Measurements from ENCODE around the gene GOLGA6L10.
A peak's percentile ranks its signal among the peaks of the same experiment; 100 is the strongest.
"Not testable (repeated sequence)": the region's sequence is repeated elsewhere in the genome, so short reads cannot be mapped to it uniquely, and the experiment has no call there.

The GOLGA6L10 gene
- total RNA-seq: 0.35 to 1.2 reads per million in 2 donors

DNA sequence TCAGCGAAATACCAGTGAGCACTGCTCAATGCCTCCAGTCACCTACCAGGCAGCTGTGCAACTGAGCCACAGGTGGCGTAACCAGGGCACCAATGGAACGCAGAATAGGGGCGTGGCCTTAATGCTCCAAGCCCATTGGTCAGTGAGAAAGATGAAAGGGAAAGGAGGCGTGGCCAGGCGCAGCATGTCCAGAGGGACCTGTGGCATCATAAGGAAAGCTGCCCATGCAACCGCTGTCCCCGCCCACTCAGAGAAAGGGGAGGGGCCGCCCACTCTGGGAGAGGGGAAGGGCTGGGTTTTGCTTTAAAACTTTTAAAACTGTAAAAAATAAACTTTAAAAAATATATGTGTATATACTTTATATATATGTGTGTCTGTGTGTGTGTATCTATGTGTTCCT is at the start of gene GOLGA6L10:
Gene GOLGA6L10 (minus strand): TSS at position 101 of the 400 bp plus-strand sequence. CDS start 100 bp downstream, at position 1.
- DNase-seq: not testable (repeated sequence)

DNA sequence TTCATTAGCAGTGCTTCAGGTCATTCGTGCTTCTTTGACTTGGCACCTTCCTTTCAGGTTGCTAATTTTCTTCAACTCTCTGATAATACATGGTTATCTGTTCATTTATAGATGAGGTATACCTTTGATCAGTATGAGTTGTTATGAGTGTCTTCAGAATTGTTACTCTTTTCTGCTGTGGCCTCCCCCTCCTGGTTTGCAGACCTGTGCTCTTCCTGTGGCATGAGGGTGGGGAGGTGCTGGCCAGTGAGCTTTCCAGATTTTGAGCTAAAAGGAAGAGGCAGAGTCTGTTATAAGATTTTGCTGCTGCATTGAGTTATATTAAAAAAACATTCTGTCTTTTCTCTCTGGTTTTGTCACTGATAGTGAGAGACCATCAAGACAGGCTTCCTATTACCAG is 49.5 kb upstream of the GOLGA6L10 start:
- no peak for DNase-seq

GRCh38 chr15:82397817-82398216 is 48.5 kb upstream of the GOLGA6L10 start:
- no peak for DNase-seq

DNA sequence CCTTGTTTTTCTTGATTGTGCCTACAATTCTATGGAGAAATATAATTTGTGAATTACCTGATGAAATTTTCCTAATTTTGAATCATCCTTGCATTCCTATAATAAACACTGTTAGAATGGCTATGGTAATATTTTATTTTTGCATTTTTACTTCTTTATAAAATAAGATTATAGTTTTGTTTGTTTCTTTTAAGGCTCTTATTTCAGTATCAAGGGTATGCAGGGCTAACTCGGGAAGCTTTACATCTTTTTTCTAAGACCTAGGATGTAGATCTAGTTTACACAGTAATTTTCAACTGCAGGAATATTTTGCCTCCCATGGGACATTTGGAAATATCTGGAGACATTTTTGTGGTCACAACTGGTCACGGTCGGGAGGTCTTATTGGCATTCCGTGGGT is 46.5 kb upstream of the GOLGA6L10 start:
- not testable (repeated sequence) for DNase-seq

DNA sequence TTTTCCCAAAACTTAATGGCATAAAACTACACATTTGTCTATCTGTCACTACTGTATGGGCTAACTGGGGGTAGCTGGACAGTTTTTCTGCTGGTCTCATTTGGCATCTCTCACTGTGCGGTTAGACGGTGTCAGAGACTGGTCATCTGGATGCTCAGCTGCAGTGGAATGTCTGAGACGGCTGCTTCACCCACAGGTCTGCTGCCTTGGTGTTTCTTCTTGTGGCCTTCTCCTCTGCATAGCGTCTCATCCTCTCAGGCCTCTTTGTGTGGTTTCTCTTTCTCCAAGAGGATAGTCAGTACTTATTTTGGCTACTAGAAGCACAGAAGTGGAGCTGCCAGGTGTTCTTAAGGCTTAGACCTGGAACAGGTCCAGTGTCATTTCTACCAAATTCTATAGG is 44.4 kb upstream of the GOLGA6L10 start:
- no peak for DNase-seq

DNA sequence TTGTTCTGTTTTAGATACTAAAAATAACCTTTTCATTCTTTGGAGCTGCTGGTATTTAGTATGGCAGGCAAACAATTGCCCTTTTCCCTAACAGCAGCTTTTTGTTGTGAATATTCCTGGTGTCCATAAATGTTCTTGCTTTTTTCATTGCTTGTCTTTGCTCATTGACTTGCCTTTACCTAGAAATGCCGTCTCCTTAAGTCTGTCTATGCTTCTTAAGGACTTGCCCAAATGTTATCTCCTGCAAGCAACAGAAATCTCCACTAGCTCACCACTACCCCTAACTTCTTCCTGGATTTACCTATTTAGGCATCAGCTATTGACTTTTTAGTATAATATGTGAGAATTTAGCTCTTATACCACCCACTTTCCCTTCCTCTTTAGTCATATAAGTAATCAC is 42.8 kb upstream of the GOLGA6L10 start:
- not testable (repeated sequence) for DNase-seq

GRCh38 chr15:82390152-82390551 is 40.9 kb upstream of the GOLGA6L10 start:
- not testable (repeated sequence) for DNase-seq

DNA sequence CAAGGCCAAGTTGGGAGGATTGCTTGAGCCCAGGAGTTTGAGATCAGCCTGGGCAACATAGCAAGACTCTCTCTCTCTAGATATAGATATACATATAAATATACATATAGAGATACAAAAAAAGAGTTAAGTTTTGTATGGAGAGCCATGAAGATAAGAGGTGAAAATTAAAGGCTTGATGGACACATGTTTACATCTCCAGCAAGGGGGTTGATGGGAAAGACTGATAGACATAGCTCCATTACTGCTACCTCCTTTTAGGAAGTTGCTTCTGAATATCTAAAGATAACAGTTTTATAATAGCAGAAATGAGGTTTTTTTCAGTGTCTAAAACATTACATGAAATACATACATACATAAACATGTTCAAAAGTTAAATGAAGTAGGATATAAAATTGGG is 37.9 kb upstream of the GOLGA6L10 start:
- DNase-seq: not testable (repeated sequence)

- DNase-seq: not testable (repeated sequence)
Observed at GRCh38 chr15:82381330-82381955, 32.2 kb upstream of the GOLGA6L10 start.

- not testable (repeated sequence) for DNase-seq
Observed at GRCh38 chr15:82379552-82379951, 30.3 kb upstream of the GOLGA6L10 start.

GRCh38 chr15:82373661-82374060 is 24.4 kb upstream of the GOLGA6L10 start:
- DNase-seq: not testable (repeated sequence)

DNA sequence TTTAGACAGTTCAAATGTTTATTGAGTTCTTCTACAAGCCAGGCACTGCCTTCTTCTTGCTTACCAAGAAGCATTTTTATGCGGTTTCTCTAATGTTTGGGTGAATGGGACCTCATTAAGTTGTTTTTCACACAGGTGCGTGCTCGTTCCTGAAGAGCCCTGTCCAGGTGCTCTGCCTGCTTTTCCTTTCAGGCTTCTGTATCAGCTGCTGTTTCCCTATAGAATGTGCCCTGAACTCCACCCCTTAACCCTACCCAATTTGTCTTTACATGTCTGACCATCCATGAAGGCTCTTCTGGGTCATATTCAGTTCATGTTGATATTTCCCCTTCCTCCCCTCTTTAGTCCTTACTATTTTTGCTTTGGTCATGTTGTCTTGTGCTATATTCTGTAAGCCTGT is 22.4 kb upstream of the GOLGA6L10 start:
- DNase-seq: no peak

GRCh38 chr15:82367790-82368189 is 18.5 kb upstream of the GOLGA6L10 start:
- DNase-seq: not testable (repeated sequence)

DNA sequence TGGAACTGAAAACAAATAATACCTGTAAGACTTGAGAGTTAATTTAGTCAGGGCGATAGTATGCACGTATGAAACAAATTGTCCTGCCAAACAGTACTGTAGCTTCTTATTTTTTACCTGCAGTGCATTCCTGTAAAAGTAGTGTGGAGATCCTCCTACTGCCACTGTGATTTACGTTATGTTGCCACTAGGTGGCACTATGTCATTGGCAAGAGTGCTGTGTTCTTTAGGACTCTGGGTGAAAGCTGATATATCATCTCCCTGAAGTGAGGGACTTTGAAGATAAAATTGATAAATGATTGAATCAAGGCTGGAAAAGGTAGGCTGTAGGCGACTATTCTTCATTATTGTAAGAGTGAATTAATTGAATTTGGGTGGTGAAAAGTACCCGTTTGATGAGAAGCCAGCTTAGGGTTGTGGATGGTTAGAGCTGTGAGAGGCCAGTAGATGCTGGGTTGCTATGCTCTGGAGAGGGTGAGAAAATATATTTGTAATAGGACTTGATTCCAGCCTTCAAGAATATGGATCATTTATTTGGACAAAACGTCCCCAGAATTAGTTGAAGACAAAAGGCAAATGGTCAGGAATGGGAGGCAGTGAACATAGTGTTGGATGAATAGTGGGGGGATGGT is 16.5 kb upstream of the GOLGA6L10 start:
- peak; percentile 4 for DNase-seq

DNA sequence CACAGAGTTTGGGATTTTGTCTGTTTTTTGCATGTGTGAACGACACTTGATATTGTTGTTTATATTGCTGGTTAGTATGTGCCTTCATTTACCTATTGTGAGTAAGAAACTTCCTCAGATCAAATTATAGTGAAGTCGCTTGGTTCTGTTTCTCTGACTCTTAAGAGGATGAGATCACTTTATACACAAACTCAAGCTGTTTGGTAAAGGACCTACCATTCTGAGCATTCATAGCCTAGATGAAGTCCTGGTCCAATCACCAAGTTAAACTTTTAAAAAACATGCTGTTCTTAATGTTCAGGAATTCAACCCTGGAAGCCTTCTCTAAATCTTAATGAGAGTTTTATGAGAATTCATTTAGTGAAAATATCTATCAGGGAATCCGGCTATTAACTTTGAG is 15.3 kb upstream of the GOLGA6L10 start:
- DNase-seq: not testable (repeated sequence)

DNA sequence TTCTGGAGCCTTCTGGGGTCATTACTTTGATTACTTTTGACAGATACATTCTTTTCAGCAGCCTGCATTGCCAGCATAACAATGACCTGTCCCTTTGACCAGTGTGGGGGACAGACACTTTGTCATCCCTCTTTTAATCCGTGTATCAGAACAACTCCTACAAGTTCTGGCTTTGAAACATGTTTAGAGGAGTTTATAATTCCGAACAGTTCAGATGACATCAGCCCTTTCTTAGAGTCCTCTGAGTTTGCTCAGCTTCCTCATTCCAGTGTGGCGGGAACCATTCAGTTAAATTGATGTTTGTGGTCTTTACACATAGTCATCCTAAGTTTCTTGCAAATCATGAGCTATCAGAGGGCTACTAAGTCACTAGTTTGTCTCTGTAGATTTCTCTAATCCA is 13.5 kb upstream of the GOLGA6L10 start:
- DNase-seq: not testable (repeated sequence)

GRCh38 chr15:82360618-82361017 is 11.3 kb upstream of the GOLGA6L10 start:
- not testable (repeated sequence) for DNase-seq

GRCh38 chr15:82355055-82355454 is 5.8 kb upstream of the GOLGA6L10 start:
- DNase-seq: not testable (repeated sequence)

GRCh38 chr15:82354546-82354945 is 5.3 kb upstream of the GOLGA6L10 start:
- not testable (repeated sequence) for DNase-seq

DNA sequence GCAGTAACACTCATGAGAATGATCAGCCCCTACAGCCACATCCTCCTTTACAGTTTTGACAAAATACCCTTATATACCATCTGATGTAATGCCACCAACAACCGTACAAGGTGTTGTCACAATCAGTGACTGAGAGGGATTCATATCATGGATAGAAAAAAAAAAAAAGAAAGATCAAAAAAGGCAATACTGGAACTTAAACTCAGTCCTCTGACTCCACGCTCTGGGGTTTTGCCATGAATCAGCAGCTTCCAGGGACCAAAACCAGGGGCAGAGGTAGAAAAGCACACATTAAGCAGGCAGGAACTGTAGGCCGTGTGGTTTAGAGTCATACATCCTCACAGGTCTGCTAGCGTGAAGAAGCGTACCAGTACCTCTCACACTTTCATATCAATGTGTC is 1.6 kb downstream of the GOLGA6L10 start:
- not testable (repeated sequence) for DNase-seq

GRCh38 chr15:82345176-82345575 is 4.1 kb downstream of the GOLGA6L10 start:
- DNase-seq: not testable (repeated sequence)

GRCh38 chr15:82344421-82344820 is 4.9 kb downstream of the GOLGA6L10 start:
- not testable (repeated sequence) for DNase-seq

GRCh38 chr15:82343851-82344250 is 5.4 kb downstream of the GOLGA6L10 start:
- not testable (repeated sequence) for DNase-seq

DNA sequence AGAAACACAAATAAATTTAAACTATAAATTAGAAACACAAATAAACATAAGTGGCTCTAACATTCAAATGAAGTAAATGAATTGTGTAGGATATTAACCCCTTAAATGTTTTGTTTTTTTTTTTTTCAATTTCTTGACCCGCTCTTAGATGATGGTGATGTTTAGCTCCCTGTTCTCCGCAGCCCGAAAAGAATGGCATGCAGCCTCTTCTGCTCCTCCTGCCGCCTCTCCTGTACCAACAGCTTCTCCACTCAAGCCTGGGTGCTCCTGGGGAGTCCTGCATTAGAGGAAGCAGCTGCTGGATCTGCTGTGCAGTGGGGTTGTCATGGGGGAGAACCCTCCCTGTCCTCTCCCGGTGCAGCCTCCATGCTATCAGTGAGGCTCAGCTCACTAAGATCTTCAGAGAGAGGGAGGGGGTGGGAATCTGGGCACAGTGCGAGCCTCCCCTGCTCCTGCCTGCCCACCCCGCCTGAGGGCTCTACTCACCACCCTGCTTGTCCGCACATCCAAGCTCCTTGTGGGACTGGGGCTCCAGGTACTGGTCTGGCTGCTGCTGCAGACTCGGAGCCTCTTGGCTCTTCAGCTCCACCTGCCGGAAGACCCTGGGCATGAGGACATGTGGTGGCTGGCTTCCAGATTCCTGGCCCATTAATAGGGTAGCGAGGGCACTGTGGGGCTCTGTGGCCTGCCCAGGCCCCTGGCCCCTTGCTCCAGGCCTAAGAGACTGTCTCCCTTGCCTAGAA is 6.5 kb downstream of the GOLGA6L10 start:
- DNase-seq: peak; percentile 24

Data from T-helper 9 cell (primary cell).